CD4-positive, alpha-beta T cell treated with Interleukin-6 at 100 ng/mL for 8 hours (primary cell): Measurements from ENCODE around the gene KLHL26.
A peak's percentile ranks its signal among the peaks of the same experiment; 100 is the strongest.

ENCODE experiments used
- DNase-seq: peaks from one replicate; pipeline ENCODE4 v3.0.0-alpha.2; 2020; ENCODE audit warnings: mixed read lengths, low spot score

KLHL26 gene

DNA sequence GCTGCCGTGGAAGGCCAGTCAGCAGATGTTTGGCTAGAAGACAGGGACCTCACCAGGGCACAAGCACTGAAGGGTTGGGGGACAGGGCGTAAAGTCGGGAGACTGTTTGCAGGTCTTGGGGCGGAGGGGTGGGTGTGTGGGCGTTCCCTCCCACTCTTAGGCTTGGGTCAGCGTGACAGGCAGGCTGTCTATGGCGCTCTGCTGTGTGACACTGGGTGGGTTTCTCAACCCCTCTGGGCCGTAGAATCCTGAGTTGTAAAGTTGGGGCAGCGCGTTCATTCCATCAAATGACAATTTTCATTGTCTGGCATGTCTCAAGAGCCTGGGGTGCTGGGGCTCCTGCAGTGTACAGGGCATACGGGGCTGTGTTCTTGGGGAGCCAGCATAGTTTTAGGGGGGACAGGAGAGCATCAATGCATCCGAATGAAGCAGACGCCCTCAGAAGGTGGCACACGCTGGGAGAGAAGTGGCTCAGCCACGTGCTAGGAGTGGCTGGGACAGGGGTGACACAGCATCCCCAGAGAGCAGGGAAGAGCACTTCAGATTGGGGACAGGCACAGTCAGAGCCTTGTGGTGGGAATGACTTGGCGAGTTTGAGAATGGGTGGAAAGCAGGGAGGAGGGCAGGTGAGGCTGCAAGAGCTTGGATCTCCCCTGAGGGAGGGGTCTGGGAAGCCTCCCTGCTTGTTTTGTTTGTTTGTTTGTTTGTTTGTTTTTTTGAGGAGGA is 51.1 kb downstream of the KLHL26 start:
- DNase-seq = no peak

DNA sequence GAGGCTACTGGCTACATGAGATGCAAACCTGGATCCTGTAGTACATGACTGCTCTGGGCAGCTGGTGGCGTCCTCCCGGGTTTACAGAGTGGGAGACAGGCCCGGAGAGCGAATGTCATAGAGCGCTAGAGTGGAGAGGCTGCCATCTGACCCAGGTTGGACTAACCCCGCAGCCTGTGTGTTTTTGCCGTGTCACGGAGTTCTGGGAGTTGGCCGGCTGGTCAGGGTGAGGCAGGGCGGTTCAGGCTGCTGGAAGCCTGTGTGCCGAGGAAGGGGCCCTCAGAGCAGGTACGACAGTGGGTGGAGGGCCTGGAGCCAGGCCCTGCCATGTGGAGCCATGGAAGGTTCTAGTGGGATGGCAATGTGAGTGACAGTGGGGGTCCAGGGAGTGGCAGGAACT is 59.2 kb downstream of the KLHL26 start:
- no peak for DNase-seq

DNA sequence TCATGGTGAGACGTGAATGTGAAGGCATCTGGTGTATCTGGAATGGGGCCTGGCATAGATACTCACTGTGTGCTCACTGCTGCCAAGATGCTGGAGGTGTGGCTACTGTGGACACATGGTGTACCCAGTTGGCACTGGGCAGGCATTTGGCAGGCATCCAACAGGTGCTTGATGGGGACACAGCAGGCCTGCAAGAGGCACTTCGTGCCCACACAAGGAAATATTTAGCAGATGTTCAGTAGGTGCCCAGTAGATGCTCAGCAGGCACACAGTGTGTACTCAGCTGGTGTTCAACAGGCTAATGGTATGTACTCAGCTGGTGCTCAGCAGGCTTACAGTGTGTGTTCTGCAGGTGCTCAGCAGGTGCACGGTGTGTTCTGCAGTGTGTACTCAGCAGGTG is 60.9 kb downstream of the KLHL26 start:
- no peak for DNase-seq

DNA sequence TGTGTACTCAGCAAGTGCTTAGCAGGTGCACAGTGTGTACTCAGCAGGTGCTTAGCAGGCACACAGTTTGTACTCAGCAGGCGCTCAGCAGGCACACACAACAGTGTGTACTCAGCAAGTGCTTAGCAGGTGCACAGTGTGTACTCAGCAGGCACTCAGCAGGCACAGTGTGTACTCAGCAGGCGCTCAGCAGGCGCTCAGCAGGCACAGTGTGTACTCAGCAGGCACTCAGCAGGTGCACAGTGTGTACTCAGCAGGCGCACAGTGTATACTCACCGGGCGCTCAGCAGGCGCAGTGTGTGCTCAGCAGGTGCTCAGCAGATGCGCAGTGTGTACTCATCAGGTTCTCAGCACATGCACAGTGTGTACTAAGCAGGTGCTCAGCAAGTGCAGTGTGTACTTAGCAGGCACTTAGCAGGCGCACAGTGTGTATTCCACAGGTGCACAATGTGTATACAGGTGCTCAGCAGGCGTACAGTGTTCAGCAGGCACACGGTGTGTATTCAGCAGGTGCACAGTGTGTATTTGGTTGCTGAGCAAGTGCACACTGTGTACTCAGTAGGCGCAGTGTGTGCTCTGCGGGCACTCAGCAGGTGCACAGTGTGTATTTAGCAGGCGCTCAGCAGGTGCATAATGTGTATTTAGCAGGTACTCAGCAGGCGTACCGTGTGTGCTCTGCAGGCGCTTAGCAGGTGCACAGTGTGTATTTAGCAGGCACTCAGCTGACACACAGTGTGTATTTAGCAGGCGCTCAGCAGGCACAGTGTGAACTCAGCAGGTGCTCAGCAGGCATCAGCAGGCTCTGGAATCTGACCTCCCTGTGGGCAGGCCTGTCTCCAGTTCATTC is 61.7 kb downstream of the KLHL26 start:
- no peak for DNase-seq

DNA sequence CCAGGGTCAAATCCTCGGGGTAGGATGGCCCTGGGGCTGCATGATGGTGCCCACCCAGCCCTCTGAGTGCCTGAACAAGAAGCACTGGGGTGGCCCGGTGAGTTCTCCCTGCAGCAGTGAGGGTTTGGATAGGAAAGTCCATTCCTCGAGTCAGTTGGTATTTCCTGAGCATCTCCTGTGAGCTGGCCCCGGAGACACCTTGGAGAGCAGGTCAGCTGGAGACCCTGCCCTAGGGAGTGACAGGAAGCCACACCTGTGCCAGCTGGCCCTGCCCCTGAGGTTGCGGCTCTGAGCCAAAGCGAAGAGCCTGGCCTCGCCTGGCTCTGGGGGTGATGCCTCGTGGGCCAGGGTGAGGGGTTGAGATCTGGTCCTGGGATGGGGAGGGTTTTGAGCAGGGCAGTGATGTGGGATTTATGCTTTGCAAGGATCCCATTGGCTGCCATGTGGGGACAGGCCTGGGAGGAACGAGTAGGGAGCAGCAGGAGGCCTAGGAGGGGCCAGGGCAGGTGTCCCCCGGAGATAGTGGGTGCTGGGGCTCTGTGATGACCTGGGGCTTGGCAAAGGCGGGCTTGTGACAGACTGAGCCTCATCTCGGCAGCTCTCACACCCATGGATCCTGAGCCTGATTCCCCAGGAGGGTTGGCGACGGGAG is 62.7 kb downstream of the KLHL26 start:
- no peak for DNase-seq

DNA sequence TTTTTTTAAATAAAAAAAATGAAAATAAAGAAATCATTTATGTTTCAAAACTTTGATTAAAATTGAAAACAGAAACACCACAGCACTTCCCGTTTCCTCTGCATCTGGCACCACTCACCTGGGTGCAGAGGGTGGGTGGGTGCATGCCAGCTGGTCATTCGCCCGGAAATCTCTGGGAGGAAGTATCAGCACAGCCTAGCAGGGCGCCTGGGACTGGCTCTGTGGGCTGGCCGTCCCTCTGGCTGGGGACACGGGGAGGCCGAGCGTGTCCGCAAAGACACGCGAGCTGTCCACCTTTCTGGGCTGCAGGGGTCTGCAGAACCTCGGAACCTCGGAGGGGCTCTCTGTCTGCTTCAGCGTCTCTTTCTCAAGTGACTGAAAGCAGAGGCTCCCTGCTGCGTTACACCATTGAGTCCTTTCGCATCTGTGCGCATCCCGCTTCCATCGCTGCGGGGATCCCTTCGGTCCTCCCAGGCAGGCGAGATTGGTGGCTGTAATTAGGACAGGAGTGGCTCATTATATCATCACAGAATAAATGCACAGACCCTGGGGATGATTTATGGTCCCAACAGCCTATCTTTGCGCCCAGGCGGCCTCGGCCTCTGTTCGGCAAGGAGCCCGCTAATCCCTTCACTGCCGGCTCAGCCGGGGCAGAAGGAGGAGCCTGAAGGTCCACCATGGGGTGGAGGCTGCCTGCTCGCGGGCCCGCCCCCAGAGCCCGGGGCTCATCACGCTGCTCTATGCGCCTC is 63.8 kb downstream of the KLHL26 start:
- DNase-seq = peak; percentile 66

DNA sequence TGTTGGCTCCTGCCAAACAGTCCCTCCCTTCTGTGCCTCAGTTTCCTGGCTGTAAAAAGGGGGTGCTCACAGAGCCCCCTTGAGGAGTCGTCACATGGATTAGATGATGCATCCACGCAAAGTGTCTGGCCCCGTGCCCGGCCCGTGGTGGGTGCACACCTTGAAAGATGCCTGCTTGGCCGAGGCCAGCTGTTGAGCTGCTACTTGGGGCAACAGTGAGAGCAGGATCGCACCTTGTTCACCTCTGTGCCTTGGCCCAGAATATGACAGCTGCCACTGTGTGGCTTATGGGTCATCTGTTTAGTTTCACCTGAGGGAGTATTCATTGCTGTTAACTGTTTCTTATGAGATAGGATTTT is 64.4 kb downstream of the KLHL26 start:
- no peak for DNase-seq

DNA sequence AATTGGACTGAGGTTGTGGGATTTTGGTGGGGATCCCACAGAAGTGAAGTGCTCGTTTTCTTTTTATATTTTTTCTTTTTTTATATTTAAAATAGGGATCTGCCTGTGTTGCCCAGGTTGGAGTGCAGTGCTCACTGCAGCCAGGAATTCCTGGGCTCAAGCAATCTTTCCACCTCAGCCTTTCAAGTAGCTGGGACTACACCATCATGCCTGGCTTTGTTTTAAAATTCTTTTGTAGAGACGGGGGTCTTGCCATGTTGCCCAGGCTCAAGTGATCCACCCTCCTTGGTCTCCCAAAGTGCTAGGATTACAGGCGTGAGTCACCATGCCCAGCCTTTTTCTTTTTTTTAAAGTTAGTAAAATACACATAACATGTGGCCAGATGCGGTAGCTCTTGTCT is 67.2 kb downstream of the KLHL26 start:
- no peak for DNase-seq

DNA sequence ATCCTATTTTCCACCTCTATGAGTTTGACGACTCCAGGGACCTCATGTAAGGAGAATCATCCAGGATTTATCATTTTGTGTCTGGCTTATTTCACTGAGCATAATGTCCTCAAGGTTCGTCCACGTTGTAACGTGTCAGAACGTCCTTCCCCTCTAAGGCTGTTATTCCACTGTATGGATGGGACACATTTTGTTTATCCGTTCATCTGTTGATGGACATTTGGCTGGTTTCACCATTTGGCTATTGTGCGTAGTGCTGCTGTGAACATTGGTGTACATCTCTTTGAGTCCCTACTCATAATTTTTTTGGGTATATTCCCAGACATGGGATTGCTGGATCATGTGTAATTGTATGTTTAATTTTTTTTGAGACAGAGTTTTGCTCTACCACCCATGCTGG is 68.1 kb downstream of the KLHL26 start:
- DNase-seq = no peak

DNA sequence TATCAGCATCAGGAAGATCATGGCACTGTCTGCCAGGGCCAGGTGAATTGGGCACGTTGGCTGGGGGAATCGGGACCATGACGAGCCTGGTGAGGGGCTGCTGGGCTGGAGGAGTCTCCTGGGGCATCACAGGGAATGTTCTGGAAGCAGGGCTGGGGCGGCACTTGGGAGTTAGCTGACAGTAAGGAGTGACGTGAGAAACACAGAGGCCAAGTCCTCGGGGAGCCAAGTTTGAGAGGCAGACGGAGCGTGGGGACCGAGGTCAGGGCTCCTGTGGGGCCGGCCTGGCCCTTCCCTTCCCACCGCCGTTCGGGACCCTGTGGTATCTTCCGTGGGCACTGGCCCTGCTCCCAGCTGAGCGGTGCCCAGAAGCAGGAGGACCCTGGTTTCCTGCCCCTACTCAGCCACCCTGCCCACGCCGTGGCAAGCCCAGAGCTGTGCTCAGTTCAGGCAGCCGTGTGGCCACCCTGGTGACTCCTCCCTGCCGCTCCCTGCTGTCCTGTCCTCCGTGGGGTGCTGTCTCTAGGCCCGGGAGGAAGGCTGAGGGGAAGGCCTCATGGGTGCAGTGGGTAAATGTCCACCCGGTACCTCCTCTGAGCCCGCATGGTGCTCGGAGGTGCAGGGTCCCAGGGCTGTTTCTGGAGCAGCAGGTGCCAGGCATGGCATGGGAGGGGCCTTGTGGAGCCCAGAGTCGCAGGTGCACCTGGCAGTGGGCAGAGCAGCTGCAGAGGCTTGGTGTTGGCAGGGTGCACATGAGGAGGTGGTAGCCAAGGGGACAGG is 71.8 kb downstream of the KLHL26 start:
- DNase-seq = no peak

DNA sequence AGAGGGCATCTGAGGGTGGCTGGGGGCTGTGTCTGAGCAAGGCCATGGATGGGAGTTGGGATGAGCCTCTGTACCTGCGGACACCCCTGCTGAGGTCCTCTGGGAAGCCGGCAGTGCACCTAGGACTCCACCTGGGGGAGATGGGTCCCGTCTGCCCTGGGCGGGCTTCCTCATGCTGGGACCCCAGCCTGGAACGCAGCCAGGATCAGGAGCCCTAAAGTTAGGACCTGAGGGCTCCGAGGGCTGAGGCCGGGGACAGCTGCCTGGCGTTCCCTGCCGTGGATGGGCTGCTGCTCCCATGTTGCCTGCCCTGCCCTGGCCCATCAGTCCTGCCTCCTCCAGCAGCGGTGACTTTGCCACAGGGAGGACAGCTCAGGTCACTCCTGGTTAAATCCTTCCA is 72.7 kb downstream of the KLHL26 start:
- no peak for DNase-seq

DNA sequence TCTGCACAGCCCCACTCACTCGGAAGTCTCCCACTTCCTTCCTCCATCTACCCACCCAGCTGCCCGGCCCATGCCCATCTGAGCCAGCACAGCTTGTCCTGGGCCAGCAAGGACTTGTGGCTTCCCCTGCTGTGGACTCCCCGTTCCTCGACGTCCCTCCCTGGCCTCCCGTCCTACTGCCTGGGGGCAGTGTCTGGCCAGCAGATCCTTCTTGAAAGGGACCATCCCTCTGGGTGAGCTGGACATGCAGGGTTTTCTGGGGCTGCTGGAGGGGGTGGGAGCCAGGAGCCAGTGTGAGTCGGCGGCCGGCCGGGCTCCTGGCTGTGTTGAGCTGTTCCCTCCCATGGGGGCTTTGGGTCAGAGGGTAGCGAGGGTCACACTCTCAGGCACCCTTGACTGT is 73.4 kb downstream of the KLHL26 start:
- no peak for DNase-seq

DNA sequence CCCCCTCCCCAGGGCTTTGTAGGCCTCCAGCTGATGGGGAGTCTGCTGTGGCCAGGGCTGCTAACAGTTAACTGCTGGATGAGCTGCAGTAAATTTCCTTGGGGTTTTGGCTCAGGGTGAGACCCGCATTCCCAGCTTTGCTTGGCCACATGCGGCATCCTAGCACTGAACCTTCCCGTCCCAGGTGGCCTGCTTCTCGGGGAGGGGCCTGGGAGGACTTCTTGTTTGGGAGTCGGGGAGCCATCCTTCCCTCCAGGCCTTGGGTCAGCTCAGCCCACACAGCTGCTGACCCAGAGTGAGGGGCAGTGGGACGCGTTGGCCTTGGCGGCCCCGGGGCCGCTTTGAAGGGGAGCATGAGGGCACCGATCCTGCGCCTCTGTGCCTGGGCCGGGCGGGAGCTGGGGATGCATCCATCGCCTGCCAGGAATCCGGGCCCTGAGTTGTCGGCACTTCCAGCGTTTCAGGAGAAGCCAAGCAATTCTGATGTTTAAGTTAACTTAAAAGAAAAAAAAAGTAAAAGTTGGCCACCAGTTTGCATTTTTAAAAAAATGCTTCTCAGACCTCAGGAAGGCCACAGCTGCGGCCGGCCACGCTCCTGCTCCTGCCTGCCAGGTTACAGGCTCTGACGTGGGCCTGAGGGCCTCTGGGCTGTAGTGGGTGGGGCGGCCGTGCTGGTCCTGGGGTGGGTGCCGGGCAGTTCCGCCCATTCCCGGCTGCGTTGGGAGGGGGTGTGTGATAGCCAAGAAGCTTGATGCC is 74.3 kb downstream of the KLHL26 start:
- no peak for DNase-seq

DNA sequence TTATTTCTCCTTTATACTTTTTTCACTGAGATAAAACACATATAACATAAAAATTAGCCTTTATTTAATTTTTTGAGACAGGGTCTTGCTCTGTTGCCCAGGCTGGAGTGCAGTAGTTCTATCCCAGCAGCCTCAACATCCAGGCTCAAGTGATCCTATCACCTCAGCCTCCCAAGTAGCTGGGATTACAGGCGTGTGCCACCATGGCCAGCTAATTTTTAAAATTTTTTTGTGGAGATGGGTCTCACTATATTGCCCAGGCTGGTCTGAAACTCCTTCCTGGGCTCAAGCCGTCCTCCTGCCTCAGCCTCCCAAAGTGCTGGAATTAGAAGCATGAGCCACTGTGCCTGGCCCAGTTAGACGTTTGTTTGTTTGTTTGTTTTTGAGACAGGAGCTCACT is 75.1 kb downstream of the KLHL26 start:
- DNase-seq = no peak

DNA sequence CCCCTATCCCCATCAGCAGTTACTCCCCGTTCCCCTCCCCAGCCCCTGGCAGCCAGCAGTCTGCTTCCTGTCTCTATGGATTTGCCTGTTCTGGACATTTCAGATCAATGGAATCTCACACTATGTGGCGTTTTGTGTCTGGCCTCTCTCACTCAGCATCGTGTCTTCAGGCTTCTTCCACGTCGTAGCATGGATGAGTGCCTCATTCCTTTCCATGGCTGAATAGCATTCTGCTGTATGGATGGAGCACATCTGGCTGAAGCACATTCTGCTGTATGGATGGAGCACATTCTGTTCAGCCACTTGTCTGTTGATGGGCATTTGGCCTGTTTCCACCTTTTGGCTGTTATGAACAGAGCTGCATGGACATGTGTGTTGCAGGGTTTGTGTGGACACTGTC is 76.2 kb downstream of the KLHL26 start:
- DNase-seq = no peak

DNA sequence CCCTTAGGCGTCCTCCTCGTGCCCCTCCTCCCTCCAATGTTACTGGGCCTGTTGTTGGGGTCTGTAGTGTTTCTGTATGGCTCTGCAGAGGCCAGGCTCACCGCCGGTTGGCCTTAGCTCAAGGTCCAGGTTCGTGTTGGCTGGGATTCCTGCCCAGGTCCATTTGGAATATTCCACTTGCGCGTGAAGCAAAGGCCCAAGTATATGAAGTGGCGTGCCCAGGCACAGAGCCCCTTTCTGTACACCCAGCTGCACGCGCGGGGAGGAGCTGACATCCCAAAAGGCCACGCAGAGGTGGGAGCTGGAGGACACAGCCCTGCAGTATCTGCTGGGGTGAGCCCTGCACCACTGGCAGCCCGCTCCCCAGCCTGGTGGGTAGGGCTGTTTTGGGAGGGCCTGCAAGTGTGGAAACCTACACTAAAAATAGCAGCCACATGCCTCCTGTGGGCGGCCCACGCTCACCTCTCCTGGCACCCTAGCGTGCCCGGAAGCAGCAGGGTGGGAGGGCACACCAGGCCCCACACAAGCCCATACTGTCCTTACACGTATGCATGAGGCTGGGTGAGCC is 76.8 kb downstream of the KLHL26 start:
- DNase-seq = no peak

DNA sequence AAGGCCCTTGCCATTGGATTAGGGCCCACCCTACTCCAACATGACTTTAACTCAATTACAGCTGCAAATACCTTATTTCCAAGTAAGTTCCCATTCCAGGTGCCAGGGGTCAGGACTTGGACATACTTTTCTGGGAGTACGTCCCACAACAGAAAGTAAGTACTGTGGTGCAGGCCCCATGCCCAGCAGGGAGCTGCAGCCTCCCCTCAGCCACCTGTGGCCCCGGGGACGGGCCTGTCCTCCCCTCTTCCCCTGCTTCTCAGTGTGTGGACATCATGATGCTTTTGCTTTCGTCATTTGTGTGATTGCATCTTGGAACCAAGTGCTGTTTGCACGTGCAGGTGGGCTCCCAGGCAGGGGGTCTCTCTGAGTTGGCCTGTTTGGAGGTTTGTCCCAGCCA is 78.6 kb downstream of the KLHL26 start:
- no peak for DNase-seq

DNA sequence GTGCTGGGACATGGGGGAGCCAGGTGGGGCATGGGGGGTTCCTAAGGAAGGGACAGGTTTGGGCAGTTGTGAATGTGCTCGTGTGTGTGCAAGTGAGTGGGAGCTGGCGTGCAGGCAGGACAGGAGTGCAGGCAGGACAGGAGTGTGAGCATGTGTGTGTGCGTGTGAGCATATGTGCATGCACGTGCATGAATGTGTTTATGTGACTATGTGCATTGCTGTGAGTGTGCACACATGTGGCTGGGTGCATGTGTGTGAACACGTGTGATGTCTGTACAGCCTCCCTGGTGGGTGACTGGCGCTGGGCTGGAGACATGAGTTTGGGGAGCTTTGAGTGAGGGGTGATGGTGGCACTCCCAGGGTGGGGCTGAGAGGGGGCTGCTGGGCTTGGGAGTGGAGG is 80.0 kb downstream of the KLHL26 start:
- no peak for DNase-seq

DNA sequence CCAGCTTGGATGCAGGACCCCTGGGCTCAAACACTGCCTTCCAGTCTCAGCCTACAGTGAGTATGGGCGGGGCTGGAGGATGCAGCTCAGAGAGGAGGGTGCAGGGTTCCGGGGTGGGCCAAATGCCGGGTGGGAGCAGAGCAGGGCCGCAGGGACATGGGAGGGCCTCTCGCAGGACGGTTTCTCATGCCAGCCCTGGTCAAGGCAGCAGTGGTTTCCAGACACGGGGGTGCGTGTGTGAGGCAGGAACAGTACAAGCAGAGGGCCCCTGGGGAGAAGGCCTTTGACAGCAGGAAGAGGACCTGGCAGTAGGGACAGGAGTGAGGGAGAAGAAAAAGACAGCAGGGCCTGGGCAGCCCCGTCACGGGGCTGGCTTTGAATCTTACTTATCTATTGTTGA is 80.8 kb downstream of the KLHL26 start:
- no peak for DNase-seq

DNA sequence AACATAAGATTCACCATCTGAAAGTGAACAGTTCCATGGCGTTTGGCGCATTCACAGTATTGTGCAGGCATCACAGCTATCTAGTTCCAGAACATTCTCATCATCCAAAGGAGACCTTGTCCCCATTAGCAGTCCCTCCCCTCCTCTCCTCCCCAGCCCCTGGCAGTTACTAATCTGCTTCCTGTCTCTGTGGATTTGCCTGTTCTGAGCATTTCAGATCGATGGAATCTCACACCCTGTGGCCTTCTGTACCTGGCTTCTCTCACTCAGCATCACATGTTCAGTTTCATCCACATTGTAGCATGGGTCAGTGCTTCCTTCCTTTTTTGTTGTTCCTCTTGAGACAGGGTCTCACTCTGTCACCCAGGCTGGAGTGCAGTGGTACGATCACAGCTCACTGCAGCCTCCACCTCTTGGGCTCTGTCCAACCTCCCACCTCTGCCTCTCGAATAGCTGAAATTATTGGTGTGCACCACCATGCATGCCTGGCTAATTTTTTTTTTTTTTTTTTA is 81.2 kb downstream of the KLHL26 start:
- DNase-seq = no peak
